Measurements from ENCODE around the gene RRAS2. TPM values are rescaled to one million over a fixed set of nuclear protein-coding genes. Genes with fewer than 3 reads are reported as not detected.
A peak's percentile ranks its signal among the peaks of the same experiment; 100 is the strongest.

The RRAS2 gene
- total RNA-seq, 1 experiment from 2014 or later, result 164 TPM

DNA sequence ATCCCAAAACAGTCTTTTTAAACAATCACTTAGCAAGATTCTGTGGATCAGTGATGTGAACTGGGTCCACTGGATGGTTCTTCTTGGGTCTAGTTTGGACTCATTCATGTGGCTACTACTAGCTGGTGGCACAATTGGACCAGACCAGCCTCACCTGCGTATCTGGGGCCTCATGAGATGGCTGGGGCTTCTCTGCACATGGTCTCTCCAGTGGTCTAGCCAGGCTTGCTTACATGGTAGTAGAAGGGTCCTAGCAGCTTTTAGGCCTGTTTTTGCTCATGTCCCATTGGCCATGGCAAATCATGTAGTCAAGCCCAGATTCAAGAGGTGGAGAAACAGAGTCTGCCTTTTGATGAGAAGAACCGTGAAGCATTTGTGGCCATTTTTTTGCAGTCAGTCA lies 94.0 kb downstream of the RRAS2 start:
- CTCF ChIA-PET, result no interaction called here
- ATAC-seq, result no peak
- H3K36me3 Mint-ChIP-seq, result peaks cover 67% of the 10 kb centered on the region
- no peak for DNase-seq (ENCODE audit: low spot score)
- H3K4me3 Mint-ChIP-seq, result no peak overlapping the region
- POLR2A ChIA-PET, result interaction anchor here (0.5 kb wide), 1 partner anchor 90 kb away, joined by 4 read pairs; no protein-coding TSS in a partner anchor
- peaks cover 53% of the 10 kb centered on the region for H3K9me3 Mint-ChIP-seq
- no peak overlapping the region for H3K27ac Mint-ChIP-seq
- TF ChIP-seq SMAD4 (CRISPR knock-in tag; IDR thresholded peaks at IDR 0.05) (no peak), AR (CRISPR knock-in tag; IDR thresholded peaks at IDR 0.05) (no peak), FOXK1 (CRISPR knock-in tag; IDR thresholded peaks at IDR 0.05) (no peak), ZNF416 (CRISPR knock-in tag; IDR thresholded peaks at IDR 0.05) (no peak), ZNF121 (CRISPR knock-in tag; IDR thresholded peaks at IDR 0.05) (no peak), KAT7 (CRISPR knock-in tag; IDR thresholded peaks at IDR 0.05; ENCODE audit: borderline replicate concordance) (no peak)
- TF ChIP-seq, protein P1, sequence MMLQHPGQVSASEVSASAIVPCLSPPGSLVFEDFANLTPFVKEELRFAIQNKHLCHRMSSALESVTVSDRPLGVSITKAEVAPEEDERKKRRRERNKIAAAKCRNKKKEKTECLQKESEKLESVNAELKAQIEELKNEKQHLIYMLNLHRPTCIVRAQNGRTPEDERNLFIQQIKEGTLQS (CRISPR knock-in tag; conservative IDR thresholded peaks at IDR 0.05), result no peak
- TF ChIP-seq, protein P2, sequence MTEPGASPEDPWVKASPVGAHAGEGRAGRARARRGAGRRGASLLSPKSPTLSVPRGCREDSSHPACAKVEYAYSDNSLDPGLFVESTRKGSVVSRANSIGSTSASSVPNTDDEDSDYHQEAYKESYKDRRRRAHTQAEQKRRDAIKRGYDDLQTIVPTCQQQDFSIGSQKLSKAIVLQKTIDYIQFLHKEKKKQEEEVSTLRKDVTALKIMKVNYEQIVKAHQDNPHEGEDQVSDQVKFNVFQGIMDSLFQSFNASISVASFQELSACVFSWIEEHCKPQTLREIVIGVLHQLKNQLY (CRISPR knock-in tag; IDR thresholded peaks at IDR 0.05), result no peak
- TF ChIP-seq, protein P3, sequence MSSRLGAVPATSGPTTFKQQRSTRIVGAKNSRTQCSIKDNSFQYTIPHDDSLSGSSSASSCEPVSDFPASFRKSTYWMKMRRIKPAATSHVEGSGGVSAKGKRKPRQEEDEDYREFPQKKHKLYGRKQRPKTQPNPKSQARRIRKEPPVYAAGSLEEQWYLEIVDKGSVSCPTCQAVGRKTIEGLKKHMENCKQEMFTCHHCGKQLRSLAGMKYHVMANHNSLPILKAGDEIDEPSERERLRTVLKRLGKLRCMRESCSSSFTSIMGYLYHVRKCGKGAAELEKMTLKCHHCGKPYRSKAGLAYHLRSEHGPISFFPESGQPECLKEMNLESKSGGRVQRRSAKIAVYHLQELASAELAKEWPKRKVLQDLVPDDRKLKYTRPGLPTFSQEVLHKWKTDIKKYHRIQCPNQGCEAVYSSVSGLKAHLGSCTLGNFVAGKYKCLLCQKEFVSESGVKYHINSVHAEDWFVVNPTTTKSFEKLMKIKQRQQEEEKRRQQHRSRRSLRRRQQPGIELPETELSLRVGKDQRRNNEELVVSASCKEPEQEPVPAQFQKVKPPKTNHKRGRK (CRISPR knock-in tag; IDR thresholded peaks at IDR 0.05; ENCODE audit: borderline replicate concordance), result no peak
- H3K27me3 Mint-ChIP-seq (ENCODE audit: low read depth), result peaks cover 12% of the 10 kb centered on the region
- H3K4me1 Mint-ChIP-seq, result peaks cover 4% of the 10 kb centered on the region

DNA sequence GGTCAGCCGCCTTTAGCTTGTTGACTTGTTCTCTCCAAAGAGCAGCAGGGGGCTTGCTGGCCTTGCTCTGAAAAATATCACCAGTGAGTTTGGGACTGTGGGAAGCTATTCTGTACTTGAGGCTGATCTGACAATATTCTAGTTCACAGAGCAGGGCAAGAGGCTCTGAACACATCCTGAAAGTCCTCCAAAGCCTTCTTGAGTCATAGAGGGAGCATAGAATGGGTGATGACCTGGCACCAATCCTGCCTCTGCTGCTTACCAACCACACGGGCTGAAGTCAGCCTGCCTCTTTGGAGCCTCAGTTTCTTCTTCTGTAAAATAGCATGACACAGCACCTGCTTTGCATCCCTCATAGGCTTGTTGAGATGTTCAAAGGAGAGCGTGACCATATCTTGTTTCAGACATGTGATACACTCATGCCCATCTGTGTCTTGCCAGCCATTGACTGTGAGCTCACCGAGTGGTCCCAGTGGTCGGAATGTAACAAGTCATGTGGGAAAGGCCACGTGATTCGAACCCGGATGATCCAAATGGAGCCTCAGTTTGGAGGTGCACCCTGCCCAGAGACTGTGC lies 96.6 kb downstream of the RRAS2 start:
- no peak overlapping the region for H3K4me3 Mint-ChIP-seq
- peaks cover 50% of the 10 kb centered on the region for H3K36me3 Mint-ChIP-seq
- peaks cover 42% of the 10 kb centered on the region for H3K9me3 Mint-ChIP-seq
- H3K4me1 Mint-ChIP-seq, result no peaks in the 10 kb centered on the region
- ChIA-PET POLR2A (interaction anchor here (0.6 to 0.7 kb wide), 2 partner anchors 193 to 257 kb away, joined by 5 to 9 read pairs; no protein-coding TSS in a partner anchor), CTCF (interaction anchor here (1.4 to 1.9 kb wide), 3 partner anchors 156 to 294 kb away, joined by 3 to 7 read pairs (median 7); no protein-coding TSS in a partner anchor)
- no peak for DNase-seq (ENCODE audit: low spot score)
- no peak for ATAC-seq
- H3K27me3 Mint-ChIP-seq (ENCODE audit: low read depth), result peaks cover 16% of the 10 kb centered on the region
- H3K27ac Mint-ChIP-seq, result no peak overlapping the region
- TF ChIP-seq, protein P4, sequence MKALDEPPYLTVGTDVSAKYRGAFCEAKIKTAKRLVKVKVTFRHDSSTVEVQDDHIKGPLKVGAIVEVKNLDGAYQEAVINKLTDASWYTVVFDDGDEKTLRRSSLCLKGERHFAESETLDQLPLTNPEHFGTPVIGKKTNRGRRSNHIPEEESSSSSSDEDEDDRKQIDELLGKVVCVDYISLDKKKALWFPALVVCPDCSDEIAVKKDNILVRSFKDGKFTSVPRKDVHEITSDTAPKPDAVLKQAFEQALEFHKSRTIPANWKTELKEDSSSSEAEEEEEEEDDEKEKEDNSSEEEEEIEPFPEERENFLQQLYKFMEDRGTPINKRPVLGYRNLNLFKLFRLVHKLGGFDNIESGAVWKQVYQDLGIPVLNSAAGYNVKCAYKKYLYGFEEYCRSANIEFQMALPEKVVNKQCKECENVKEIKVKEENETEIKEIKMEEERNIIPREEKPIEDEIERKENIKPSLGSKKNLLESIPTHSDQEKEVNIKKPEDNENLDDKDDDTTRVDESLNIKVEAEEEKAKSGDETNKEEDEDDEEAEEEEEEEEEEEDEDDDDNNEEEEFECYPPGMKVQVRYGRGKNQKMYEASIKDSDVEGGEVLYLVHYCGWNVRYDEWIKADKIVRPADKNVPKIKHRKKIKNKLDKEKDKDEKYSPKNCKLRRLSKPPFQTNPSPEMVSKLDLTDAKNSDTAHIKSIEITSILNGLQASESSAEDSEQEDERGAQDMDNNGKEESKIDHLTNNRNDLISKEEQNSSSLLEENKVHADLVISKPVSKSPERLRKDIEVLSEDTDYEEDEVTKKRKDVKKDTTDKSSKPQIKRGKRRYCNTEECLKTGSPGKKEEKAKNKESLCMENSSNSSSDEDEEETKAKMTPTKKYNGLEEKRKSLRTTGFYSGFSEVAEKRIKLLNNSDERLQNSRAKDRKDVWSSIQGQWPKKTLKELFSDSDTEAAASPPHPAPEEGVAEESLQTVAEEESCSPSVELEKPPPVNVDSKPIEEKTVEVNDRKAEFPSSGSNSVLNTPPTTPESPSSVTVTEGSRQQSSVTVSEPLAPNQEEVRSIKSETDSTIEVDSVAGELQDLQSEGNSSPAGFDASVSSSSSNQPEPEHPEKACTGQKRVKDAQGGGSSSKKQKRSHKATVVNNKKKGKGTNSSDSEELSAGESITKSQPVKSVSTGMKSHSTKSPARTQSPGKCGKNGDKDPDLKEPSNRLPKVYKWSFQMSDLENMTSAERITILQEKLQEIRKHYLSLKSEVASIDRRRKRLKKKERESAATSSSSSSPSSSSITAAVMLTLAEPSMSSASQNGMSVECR (CRISPR knock-in tag; IDR thresholded peaks at IDR 0.05; ENCODE audit: borderline replicate concordance), result peak; percentile 37; the same call in 1 of the 2 replicates
- TF ChIP-seq NR2C2 (CRISPR knock-in tag; IDR thresholded peaks at IDR 0.05), result no peak
- no peak for TF ChIP-seq AR (CRISPR knock-in tag; IDR thresholded peaks at IDR 0.05)
- no peak for TF ChIP-seq MXD4 (CRISPR knock-in tag; IDR thresholded peaks at IDR 0.05; ENCODE audit: borderline replicate concordance)
- no peak for TF ChIP-seq NFATC4 (CRISPR knock-in tag; IDR thresholded peaks at IDR 0.05)
- TF ChIP-seq RELA (CRISPR knock-in tag; IDR thresholded peaks at IDR 0.05; ENCODE audit: borderline replicate concordance), result no peak
- TF ChIP-seq, protein P3 (CRISPR knock-in tag; IDR thresholded peaks at IDR 0.05; ENCODE audit: borderline replicate concordance), result no peak
- no peak for TF ChIP-seq ETV6 (CRISPR knock-in tag; IDR thresholded peaks at IDR 0.05)
- 0 out of 2 replicates have a peak, but pooled peaks have one; percentile 17 for TF ChIP-seq SMAD4 (CRISPR knock-in tag; IDR thresholded peaks at IDR 0.05)
- no peak for TF ChIP-seq USF2 (CRISPR knock-in tag; IDR thresholded peaks at IDR 0.05)
- TF ChIP-seq ZNF219 (CRISPR knock-in tag; IDR thresholded peaks at IDR 0.05; ENCODE audit: borderline replicate concordance), result no peak

Measured in WTC11 (cell line).